PFSK-1 (cell line): ENCODE measurements around the gene KCNQ4.

Source experiments
- FOXP2 ChIP-seq: optimal IDR thresholded peaks from 2 replicates; pipeline ENCODE3; 2011; ENCODE audit warnings: borderline replicate concordance, control low read depth, inconsistent platforms; ENCODE audit not compliant: insufficient read depth; ENCODE audit errors: extremely low read length, extremely low read depth
- POLR2AphosphoS5 ChIP-seq: IDR thresholded peaks from 2 replicates; pipeline ENCODE4 v1.6.1; 2012; ENCODE audit warnings: low read depth, mild to moderate bottlenecking, control low read depth, low read length, moderate library complexity
- REST ChIP-seq, 2 experiments: IDR thresholded peaks; 2 replicates each; pipeline versions ENCODE4 v1.6.1 to v1.8.0; 2011 to 2012; ENCODE audit warnings: low read depth in 2 of 2, low read length in 2 of 2, control low read depth in 1 of 2, inconsistent platforms in 1 of 2, mild to moderate bottlenecking in 1 of 2, moderate library complexity in 1 of 2; ENCODE audit not compliant: insufficient read depth in 1 of 2
- SIN3A ChIP-seq: IDR thresholded peaks from 2 replicates; pipeline ENCODE4 v1.6.1; 2012; ENCODE audit warnings: mild to moderate bottlenecking, low read length, moderate library complexity, borderline replicate concordance; ENCODE audit not compliant: insufficient read depth
- TAF1 ChIP-seq: IDR thresholded peaks from 2 replicates; pipeline ENCODE4 v1.6.1; 2012; ENCODE audit warnings: low read length, control low read depth, borderline replicate concordance; ENCODE audit not compliant: insufficient read depth

Gene KCNQ4

GRCh38 chr1:40766017-40766416 lies 17.6 kb upstream of the KCNQ4 start:
- TF ChIP-seq TAF1 (no peak), REST (IDR thresholded peaks at IDR 0.05; ENCODE audit: insufficient read depth in 1 of 2, low read depth in 2 of 2, low read length in 2 of 2) (no peak)

GRCh38 chr1:40766560-40766959 lies 17.0 kb upstream of the KCNQ4 start:
- TF ChIP-seq SIN3A (no peak), POLR2AphosphoS5 (no peak), REST (IDR thresholded peaks at IDR 0.05; ENCODE audit: insufficient read depth in 1 of 2, low read depth in 2 of 2, low read length in 2 of 2) (no peak), FOXP2 (no peak), TAF1 (no peak)

- TF ChIP-seq FOXP2 (no peak), POLR2AphosphoS5 (no peak), SIN3A (no peak), TAF1 (no peak), REST (IDR thresholded peaks at IDR 0.05; ENCODE audit: insufficient read depth in 1 of 2, low read depth in 2 of 2, low read length in 2 of 2) (no peak)
Observed at GRCh38 chr1:40768146-40768990, 15.2 kb upstream of the KCNQ4 start.

GRCh38 chr1:40769815-40770214 lies 13.8 kb upstream of the KCNQ4 start:
- TF ChIP-seq TAF1 = no peak

- TF ChIP-seq TAF1 = no peak
- no peak for TF ChIP-seq POLR2AphosphoS5
- no peak for TF ChIP-seq REST (IDR thresholded peaks at IDR 0.05; ENCODE audit: insufficient read depth in 1 of 2, low read depth in 2 of 2, low read length in 2 of 2)
- no peak for TF ChIP-seq SIN3A
- TF ChIP-seq FOXP2 = no peak
Observed at GRCh38 chr1:40770296-40771070, 13.1 kb upstream of the KCNQ4 start.
